ENCODE data around the gene METTL13. TPM values are rescaled to one million over a fixed set of nuclear protein-coding genes. Genes with fewer than 3 reads are reported as not detected.

Gene METTL13
- total RNA-seq, 1 donor from 2014 or later: 22.0 TPM

DNA sequence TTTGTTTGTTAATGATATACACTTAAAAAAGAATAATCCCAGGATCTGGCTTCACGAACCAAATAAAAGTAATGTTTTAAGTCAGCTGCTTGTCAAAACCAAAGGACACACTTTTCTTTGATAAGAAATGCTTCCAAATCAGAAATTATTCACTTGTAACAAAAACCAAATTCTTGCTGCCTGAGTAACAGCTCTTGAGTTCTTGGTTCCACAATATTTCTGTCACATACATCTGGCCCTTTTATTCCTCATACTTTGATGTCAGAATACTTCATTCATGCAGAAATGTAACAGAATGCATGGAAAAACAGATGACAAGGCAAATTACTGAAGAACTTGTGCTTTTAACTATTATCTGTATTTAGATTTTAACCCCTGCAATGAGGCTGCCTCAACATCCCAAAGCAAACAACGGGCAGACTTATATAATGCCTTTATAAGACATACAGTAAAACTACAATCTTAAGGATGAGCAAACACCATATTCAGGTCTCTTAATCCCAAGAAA, 41.0 kb upstream of the METTL13 start:
- no peaks in the 10 kb centered on the region for H3K27me3 Mint-ChIP-seq (ENCODE audit: unreplicated experiment)
- H3K9me3 Mint-ChIP-seq (ENCODE audit: unreplicated experiment): no peaks in the 10 kb centered on the region
- no peak for DNase-seq (ENCODE audit: extremely low spot score, unreplicated experiment)
- H3K4me3 Mint-ChIP-seq (ENCODE audit: unreplicated experiment): peak overlapping the region; percentile 15
- H3K27ac Mint-ChIP-seq (ENCODE audit: unreplicated experiment): no peak overlapping the region
- peaks cover 29% of the 10 kb centered on the region for H3K4me1 Mint-ChIP-seq (ENCODE audit: unreplicated experiment)
- TF ChIP-seq, protein P1, sequence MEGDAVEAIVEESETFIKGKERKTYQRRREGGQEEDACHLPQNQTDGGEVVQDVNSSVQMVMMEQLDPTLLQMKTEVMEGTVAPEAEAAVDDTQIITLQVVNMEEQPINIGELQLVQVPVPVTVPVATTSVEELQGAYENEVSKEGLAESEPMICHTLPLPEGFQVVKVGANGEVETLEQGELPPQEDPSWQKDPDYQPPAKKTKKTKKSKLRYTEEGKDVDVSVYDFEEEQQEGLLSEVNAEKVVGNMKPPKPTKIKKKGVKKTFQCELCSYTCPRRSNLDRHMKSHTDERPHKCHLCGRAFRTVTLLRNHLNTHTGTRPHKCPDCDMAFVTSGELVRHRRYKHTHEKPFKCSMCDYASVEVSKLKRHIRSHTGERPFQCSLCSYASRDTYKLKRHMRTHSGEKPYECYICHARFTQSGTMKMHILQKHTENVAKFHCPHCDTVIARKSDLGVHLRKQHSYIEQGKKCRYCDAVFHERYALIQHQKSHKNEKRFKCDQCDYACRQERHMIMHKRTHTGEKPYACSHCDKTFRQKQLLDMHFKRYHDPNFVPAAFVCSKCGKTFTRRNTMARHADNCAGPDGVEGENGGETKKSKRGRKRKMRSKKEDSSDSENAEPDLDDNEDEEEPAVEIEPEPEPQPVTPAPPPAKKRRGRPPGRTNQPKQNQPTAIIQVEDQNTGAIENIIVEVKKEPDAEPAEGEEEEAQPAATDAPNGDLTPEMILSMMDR (IDR thresholded peaks at IDR 0.05): no peak
- H3K36me3 Mint-ChIP-seq (ENCODE audit: unreplicated experiment): peaks cover 13% of the 10 kb centered on the region

DNA sequence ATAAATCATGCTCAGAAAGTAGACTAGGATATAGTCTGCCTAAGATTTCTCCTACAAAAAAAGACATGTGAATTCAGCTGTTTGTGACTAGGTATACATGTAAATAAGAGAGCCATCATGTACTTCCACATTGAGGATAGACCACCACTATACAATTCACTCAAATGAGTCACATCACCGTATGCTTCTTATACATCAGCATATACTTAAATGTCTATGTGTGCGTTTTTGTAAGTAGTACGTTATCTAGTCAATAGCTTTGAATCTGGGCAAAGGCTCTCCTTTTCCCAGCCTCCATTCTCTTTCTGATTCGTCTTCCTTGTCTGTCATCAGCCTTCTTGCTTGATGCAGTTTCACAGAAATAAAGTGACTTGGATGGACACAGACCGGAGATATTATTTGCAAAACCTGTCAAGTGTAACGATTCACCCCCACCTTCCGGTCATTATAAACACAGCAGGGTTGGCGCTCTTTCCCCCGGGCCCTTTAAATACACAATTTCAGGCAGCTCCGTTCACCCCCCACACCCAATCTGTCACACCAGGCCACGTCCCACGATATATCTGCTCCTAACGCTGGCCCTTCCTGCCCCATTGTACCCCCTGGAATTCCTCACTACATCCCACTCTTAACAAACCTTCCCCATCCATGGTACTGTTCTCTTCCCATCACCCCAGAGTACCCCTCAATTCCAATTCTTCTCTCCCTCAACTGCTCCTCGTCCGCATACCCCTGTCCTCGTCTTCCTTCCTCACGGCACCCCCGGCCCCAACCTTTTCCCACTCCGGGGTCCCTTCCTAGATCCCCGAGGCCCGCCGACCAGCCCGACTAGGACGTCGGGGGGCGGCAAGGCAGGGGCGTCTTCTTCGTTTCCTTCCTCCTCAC, 40.2 kb upstream of the METTL13 start:
- peaks cover 29% of the 10 kb centered on the region for H3K4me1 Mint-ChIP-seq (ENCODE audit: unreplicated experiment)
- peaks cover 13% of the 10 kb centered on the region for H3K36me3 Mint-ChIP-seq (ENCODE audit: unreplicated experiment)
- DNase-seq (ENCODE audit: extremely low spot score, unreplicated experiment): no peak
- H3K27me3 Mint-ChIP-seq (ENCODE audit: unreplicated experiment): no peaks in the 10 kb centered on the region
- peak overlapping the region; percentile 98 for H3K27ac Mint-ChIP-seq (ENCODE audit: unreplicated experiment)
- TF ChIP-seq, protein P1 (IDR thresholded peaks at IDR 0.05): no peak
- no peaks in the 10 kb centered on the region for H3K9me3 Mint-ChIP-seq (ENCODE audit: unreplicated experiment)
- H3K4me3 Mint-ChIP-seq (ENCODE audit: unreplicated experiment): peak overlapping the region; percentile 96

DNA sequence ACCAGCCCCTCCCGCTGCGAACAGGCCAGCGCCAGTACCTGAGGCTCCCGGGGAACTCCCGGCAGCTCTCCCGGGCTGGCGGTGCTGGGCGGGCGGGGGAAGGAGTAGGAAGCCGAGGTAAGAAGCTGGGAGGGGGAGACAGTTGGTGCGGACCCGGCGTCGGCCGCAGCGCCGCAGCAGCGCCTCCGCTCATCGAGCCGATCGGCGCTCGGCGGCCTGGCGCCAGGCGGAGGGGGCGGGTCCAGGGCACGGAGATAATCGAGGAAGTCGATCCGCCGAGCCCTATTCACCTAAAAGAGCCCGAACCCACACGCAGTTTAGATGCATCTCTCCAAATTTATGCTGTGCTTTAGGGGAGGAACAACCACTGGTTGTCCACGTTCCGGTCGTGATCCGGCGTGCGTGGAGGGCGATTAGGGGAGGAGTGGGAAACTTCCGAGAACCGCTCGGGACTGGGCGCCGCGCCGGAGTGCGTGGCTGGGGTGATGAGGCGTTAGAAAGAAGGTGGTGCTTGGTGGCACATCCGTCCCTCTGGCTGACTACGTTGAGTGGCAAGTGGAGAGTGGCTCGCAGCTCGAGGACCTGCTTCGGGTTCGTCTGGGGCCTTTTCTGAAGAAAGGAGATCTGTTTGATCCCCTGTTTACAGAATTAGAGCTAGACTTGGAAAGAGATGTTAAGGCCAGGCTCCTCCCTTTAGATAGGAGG, 39.4 kb upstream of the METTL13 start, which contains the start of gene VAMP4:
VAMP4 (minus strand) TSS at position 194 of the 705 bp plus-strand sequence. CDS start 3,651 bp downstream, outside the sequence.
- Mint-ChIP-seq H3K27ac (ENCODE audit: unreplicated experiment) (peak within 1 kb of the TSS; percentile 98), H3K36me3 (ENCODE audit: unreplicated experiment) (peaks cover 7% of the 10 kb centered on the region), H3K9me3 (ENCODE audit: unreplicated experiment) (no peaks in the 10 kb centered on the region), H3K27me3 (ENCODE audit: unreplicated experiment) (no peaks in the 10 kb centered on the region), H3K4me3 (ENCODE audit: unreplicated experiment) (peak within 1 kb of the TSS; percentile 96), H3K4me1 (ENCODE audit: unreplicated experiment) (peaks cover 29% of the 10 kb centered on the region)
- TF ChIP-seq, protein P1 (IDR thresholded peaks at IDR 0.05): no peak
- DNase-seq (ENCODE audit: extremely low spot score, unreplicated experiment): peak; percentile 92

DNA sequence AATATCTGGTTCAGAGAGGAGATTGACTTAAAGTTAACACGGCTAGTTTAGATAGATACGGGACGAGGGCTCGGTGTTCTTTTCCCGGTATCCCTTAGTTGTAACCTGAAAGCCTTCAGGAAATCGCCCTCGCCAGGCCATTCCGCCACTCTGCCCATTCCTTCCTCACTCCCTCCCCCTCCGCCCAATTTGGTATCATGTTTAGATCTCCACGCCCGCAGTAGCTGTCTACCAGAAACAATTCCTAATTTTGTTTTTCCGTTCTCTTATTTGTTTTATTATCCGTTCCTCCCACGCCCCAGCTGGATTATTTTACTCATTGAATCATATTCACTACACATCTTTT, 38.9 kb upstream of the METTL13 start:
- Mint-ChIP-seq H3K4me1 (ENCODE audit: unreplicated experiment) (peaks cover 29% of the 10 kb centered on the region), H3K4me3 (ENCODE audit: unreplicated experiment) (peak overlapping the region; percentile 96), H3K27me3 (ENCODE audit: unreplicated experiment) (no peaks in the 10 kb centered on the region), H3K36me3 (ENCODE audit: unreplicated experiment) (peaks cover 6% of the 10 kb centered on the region), H3K27ac (ENCODE audit: unreplicated experiment) (peak overlapping the region; percentile 98), H3K9me3 (ENCODE audit: unreplicated experiment) (no peaks in the 10 kb centered on the region)
- TF ChIP-seq, protein P1 (IDR thresholded peaks at IDR 0.05): no peak
- no peak for DNase-seq (ENCODE audit: extremely low spot score, unreplicated experiment)

All from osteocyte (in vitro differentiated cells).